Measurements from ENCODE around the gene SRGAP3. TPM values are rescaled to one million over a fixed set of nuclear protein-coding genes. Genes with fewer than 3 reads are reported as not detected.

SRGAP3 gene
- total and polyA plus RNA-seq, 7 experiments from 2014 or later = 1.4 to 6.0 (median 4.6) TPM

GRCh38 chr3:9023226-9023590, 226.2 kb downstream of the SRGAP3 start:
- Mint-ChIP-seq H3K36me3 (peaks cover 0 to 10% (median 0%) of the 10 kb centered on the region in 5 donors), H3K27ac (no peak overlapping the region), H3K4me3 (no peak overlapping the region), H3K27me3 (peaks cover 0 to 4% (median 0%) of the 10 kb centered on the region in 5 donors), H3K4me1 (no peaks in the 10 kb centered on the region), H3K9me3 (no peaks in the 10 kb centered on the region)
- ChIA-PET CTCF (no interaction called here), POLR2A (no interaction called here)
- no peaks in the 10 kb centered on the region for H3K9me3 ChIP-seq (ENCODE audit: control insufficient read depth in 2 of 3, low read length in 3 of 3)
- ATAC-seq (no peak), DNase-seq (no peak)
- no peaks in the 10 kb centered on the region for H3K27me3 ChIP-seq (ENCODE audit: control insufficient read depth in 2 of 2, insufficient read depth in 2 of 2, low read length in 2 of 2)
- H3K4me1 ChIP-seq (ENCODE audit: control insufficient read depth in 2 of 2, insufficient read depth in 2 of 2, low read length in 2 of 2) = no peaks in the 10 kb centered on the region
- intact Hi-C loops (cut with micrococcal nuclease) = no loop called here
- H3K36me3 ChIP-seq (ENCODE audit: control insufficient read depth in 2 of 3, insufficient read depth in 3 of 3, low read length in 3 of 3) = no peaks in the 10 kb centered on the region
- H3K27ac ChIP-seq (ENCODE audit: low read depth, low read length) = no peak overlapping the region
- no peak overlapping the region for H3K4me3 ChIP-seq (ENCODE audit: low read length)

- CTCF ChIA-PET = no interaction called here
- Histone ChIP-seq H3K27ac (ENCODE audit: low read depth, low read length) (no peak overlapping the region), H3K9me3 (ENCODE audit: control insufficient read depth in 2 of 3, low read length in 3 of 3) (no peaks in the 10 kb centered on the region), H3K4me1 (ENCODE audit: control insufficient read depth in 2 of 2, insufficient read depth in 2 of 2, low read length in 2 of 2) (no peaks in the 10 kb centered on the region), H3K36me3 (ENCODE audit: control insufficient read depth in 2 of 3, insufficient read depth in 3 of 3, low read length in 3 of 3) (no peaks in the 10 kb centered on the region), H3K4me3 (ENCODE audit: low read length) (no peak overlapping the region), H3K27me3 (ENCODE audit: control insufficient read depth in 2 of 2, insufficient read depth in 2 of 2, low read length in 2 of 2) (no peaks in the 10 kb centered on the region)
- H3K27ac Mint-ChIP-seq = peak overlapping the region in 2 of 9 donors; percentile 22 to 77
- no peaks in the 10 kb centered on the region for H3K4me1 Mint-ChIP-seq
- ATAC-seq = no peak
- H3K36me3 Mint-ChIP-seq = peaks cover 0 to 10% (median 0%) of the 10 kb centered on the region in 5 donors
- no peaks in the 10 kb centered on the region for H3K9me3 Mint-ChIP-seq
- intact Hi-C loops (cut with micrococcal nuclease) = no loop called here
- peaks cover 0 to 4% (median 0%) of the 10 kb centered on the region in 5 donors for H3K27me3 Mint-ChIP-seq
- no peak overlapping the region for H3K4me3 Mint-ChIP-seq
- POLR2A ChIA-PET = no interaction called here
- DNase-seq = no peak
Observed at GRCh38 chr3:9022305-9023225, 226.9 kb downstream of the SRGAP3 start.

GRCh38 chr3:9021271-9022009, 228.0 kb downstream of the SRGAP3 start:
- DNase-seq (no peak), ATAC-seq (no peak)
- Histone ChIP-seq H3K9me3 (ENCODE audit: control insufficient read depth in 2 of 3, low read length in 3 of 3) (no peaks in the 10 kb centered on the region), H3K36me3 (ENCODE audit: control insufficient read depth in 2 of 3, insufficient read depth in 3 of 3, low read length in 3 of 3) (no peaks in the 10 kb centered on the region), H3K4me1 (ENCODE audit: control insufficient read depth in 2 of 2, insufficient read depth in 2 of 2, low read length in 2 of 2) (no peaks in the 10 kb centered on the region), H3K27ac (ENCODE audit: low read depth, low read length) (no peak overlapping the region), H3K27me3 (ENCODE audit: control insufficient read depth in 2 of 2, insufficient read depth in 2 of 2, low read length in 2 of 2) (no peaks in the 10 kb centered on the region), H3K4me3 (ENCODE audit: low read length) (no peak overlapping the region)
- intact Hi-C loops (cut with micrococcal nuclease) = no loop called here
- Mint-ChIP-seq H3K27ac (no peak overlapping the region), H3K4me1 (no peaks in the 10 kb centered on the region), H3K27me3 (peaks cover 0 to 4% (median 0%) of the 10 kb centered on the region in 5 donors), H3K9me3 (no peaks in the 10 kb centered on the region), H3K36me3 (peaks cover 0 to 10% (median 0%) of the 10 kb centered on the region in 5 donors), H3K4me3 (no peak overlapping the region)
- CTCF ChIA-PET = no interaction called here
- POLR2A ChIA-PET = interaction anchor here (0.7 kb wide), 1 partner anchor 25 kb away, joined by 4 read pairs; no protein-coding TSS in a partner anchor

GRCh38 chr3:9020426-9020825, 229.0 kb downstream of the SRGAP3 start:
- Mint-ChIP-seq H3K36me3 (peaks cover 0 to 10% (median 0%) of the 10 kb centered on the region in 5 donors), H3K4me3 (no peak overlapping the region), H3K9me3 (no peaks in the 10 kb centered on the region), H3K4me1 (no peaks in the 10 kb centered on the region), H3K27me3 (peaks cover 0 to 4% (median 0%) of the 10 kb centered on the region in 5 donors), H3K27ac (no peak overlapping the region)
- Histone ChIP-seq H3K4me1 (ENCODE audit: control insufficient read depth in 2 of 2, insufficient read depth in 2 of 2, low read length in 2 of 2) (no peaks in the 10 kb centered on the region), H3K9me3 (ENCODE audit: control insufficient read depth in 2 of 3, low read length in 3 of 3) (no peaks in the 10 kb centered on the region), H3K27me3 (ENCODE audit: control insufficient read depth in 2 of 2, insufficient read depth in 2 of 2, low read length in 2 of 2) (no peaks in the 10 kb centered on the region), H3K27ac (ENCODE audit: low read depth, low read length) (no peak overlapping the region), H3K4me3 (ENCODE audit: low read length) (no peak overlapping the region), H3K36me3 (ENCODE audit: control insufficient read depth in 2 of 3, insufficient read depth in 3 of 3, low read length in 3 of 3) (no peaks in the 10 kb centered on the region)
- intact Hi-C loops (cut with micrococcal nuclease) = no loop called here
- POLR2A ChIA-PET = no interaction called here
- DNase-seq (no peak), ATAC-seq (no peak)
- CTCF ChIA-PET = no interaction called here

GRCh38 chr3:9019259-9019961, 230.0 kb downstream of the SRGAP3 start:
- Mint-ChIP-seq H3K27me3 (peaks cover 0 to 4% (median 0%) of the 10 kb centered on the region in 5 donors), H3K27ac (no peak overlapping the region), H3K9me3 (no peaks in the 10 kb centered on the region), H3K36me3 (peaks cover 0 to 11% (median 0%) of the 10 kb centered on the region in 5 donors), H3K4me1 (no peaks in the 10 kb centered on the region), H3K4me3 (no peak overlapping the region)
- no peak overlapping the region for H3K4me3 ChIP-seq (ENCODE audit: low read length)
- H3K4me1 ChIP-seq (ENCODE audit: control insufficient read depth in 2 of 2, insufficient read depth in 2 of 2, low read length in 2 of 2) = no peaks in the 10 kb centered on the region
- no peaks in the 10 kb centered on the region for H3K27me3 ChIP-seq (ENCODE audit: control insufficient read depth in 2 of 2, insufficient read depth in 2 of 2, low read length in 2 of 2)
- intact Hi-C loops (cut with micrococcal nuclease) = no loop called here
- H3K36me3 ChIP-seq (ENCODE audit: control insufficient read depth in 2 of 3, insufficient read depth in 3 of 3, low read length in 3 of 3) = no peaks in the 10 kb centered on the region
- POLR2A ChIA-PET = no interaction called here
- no peak overlapping the region for H3K27ac ChIP-seq (ENCODE audit: low read depth, low read length)
- ATAC-seq (no peak), DNase-seq (no peak)
- H3K9me3 ChIP-seq (ENCODE audit: control insufficient read depth in 2 of 3, low read length in 3 of 3) = no peaks in the 10 kb centered on the region
- CTCF ChIA-PET = no interaction called here

- H3K27me3 Mint-ChIP-seq = peaks cover 0 to 4% (median 0%) of the 10 kb centered on the region in 5 donors
- H3K9me3 Mint-ChIP-seq = no peaks in the 10 kb centered on the region
- DNase-seq (no peak), ATAC-seq (no peak)
- peak overlapping the region in 1 of 9 donors; percentile 0 for H3K27ac Mint-ChIP-seq
- Histone ChIP-seq H3K9me3 (ENCODE audit: control insufficient read depth in 2 of 3, low read length in 3 of 3) (no peaks in the 10 kb centered on the region), H3K36me3 (ENCODE audit: control insufficient read depth in 2 of 3, insufficient read depth in 3 of 3, low read length in 3 of 3) (no peaks in the 10 kb centered on the region), H3K4me1 (ENCODE audit: control insufficient read depth in 2 of 2, insufficient read depth in 2 of 2, low read length in 2 of 2) (peaks cover 0 to 10% of the 10 kb centered on the region in 2 donors), H3K27ac (ENCODE audit: low read depth, low read length) (no peak overlapping the region), H3K4me3 (ENCODE audit: low read length) (no peak overlapping the region), H3K27me3 (ENCODE audit: control insufficient read depth in 2 of 2, insufficient read depth in 2 of 2, low read length in 2 of 2) (no peaks in the 10 kb centered on the region)
- ChIA-PET CTCF (no interaction called here), POLR2A (no interaction called here)
- H3K36me3 Mint-ChIP-seq = peaks cover 0 to 7% (median 2%) of the 10 kb centered on the region in 5 donors
- peaks cover 0 to 22% (median 16%) of the 10 kb centered on the region in 7 donors for H3K4me1 Mint-ChIP-seq
- intact Hi-C loops (cut with micrococcal nuclease) = no loop called here
- no peak overlapping the region for H3K4me3 Mint-ChIP-seq
Observed at GRCh38 chr3:9015250-9015649, 234.2 kb downstream of the SRGAP3 start.
